GM21529 (cell line): ENCODE data around the gene THEMIS2.
"Not testable (repeated sequence)": the region's sequence is repeated elsewhere in the genome, so short reads cannot be mapped to it uniquely, and the experiment has no call there.

ENCODE experiments used
- ATAC-seq: cut with Tn5 transposase; IDR thresholded peaks from one replicate; pipeline ENCODE4 v1.9.1; 2021; ENCODE audit not compliant: unreplicated experiment

THEMIS2 gene

GRCh38 chr1:27872059-27872801, at the start of gene THEMIS2:
THEMIS2 (plus strand) TSS chr1:27872544; CDS start chr1:27872572, 28 bp downstream.
- peak; percentile 29 for ATAC-seq

GRCh38 chr1:27823784-27824183, 48.6 kb upstream of the THEMIS2 start:
- ATAC-seq: no peak

GRCh38 chr1:27824411-27824810, 47.9 kb upstream of the THEMIS2 start:
- ATAC-seq: no peak

GRCh38 chr1:27829339-27829960, 42.9 kb upstream of the THEMIS2 start:
- ATAC-seq: not testable (repeated sequence)

GRCh38 chr1:27830621-27831440, 41.5 kb upstream of the THEMIS2 start, which contains the start of gene PPP1R8:
PPP1R8 (plus strand) TSS chr1:27830782; CDS start chr1:27830836, 54 bp downstream.
- peak; percentile 94 for ATAC-seq

- ATAC-seq: no peak
Observed at GRCh38 chr1:27831568-27832410, 40.6 kb upstream of the THEMIS2 start.

- no peak for ATAC-seq
Observed at GRCh38 chr1:27832762-27833161, 39.6 kb upstream of the THEMIS2 start.

GRCh38 chr1:27833470-27833869, 38.9 kb upstream of the THEMIS2 start:
- ATAC-seq: no peak

- no peak for ATAC-seq
Observed at GRCh38 chr1:27835046-27835445, 37.3 kb upstream of the THEMIS2 start.

GRCh38 chr1:27835501-27835900, 36.8 kb upstream of the THEMIS2 start:
- no peak for ATAC-seq

- ATAC-seq: no peak
Observed at GRCh38 chr1:27849951-27850350, 22.4 kb upstream of the THEMIS2 start.

- ATAC-seq: no peak
Observed at GRCh38 chr1:27855085-27855484, 17.3 kb upstream of the THEMIS2 start.

GRCh38 chr1:27856561-27857343, 15.6 kb upstream of the THEMIS2 start:
- no peak for ATAC-seq

- not testable (repeated sequence) for ATAC-seq
Observed at GRCh38 chr1:27857552-27857951, 14.8 kb upstream of the THEMIS2 start.

- no peak for ATAC-seq
Observed at GRCh38 chr1:27858072-27858948, 14.0 kb upstream of the THEMIS2 start.

GRCh38 chr1:27858949-27859576, 13.3 kb upstream of the THEMIS2 start:
- ATAC-seq: no peak

- no peak for ATAC-seq
Observed at GRCh38 chr1:27861436-27861835, 10.9 kb upstream of the THEMIS2 start.

- no peak for ATAC-seq
Observed at GRCh38 chr1:27862004-27862403, 10.3 kb upstream of the THEMIS2 start.
